IMR-90 (cell line): ENCODE results near the gene GCC1. TPM values are rescaled to one million over a fixed set of nuclear protein-coding genes. Genes with fewer than 3 reads are reported as not detected.
"Not testable (repeated sequence)": the region's sequence is repeated elsewhere in the genome, so short reads cannot be mapped to it uniquely, and the experiment has no call there.

ENCODE experiments used
- ATAC-seq: fragments of 200-7000 bp; cut with Tn5 transposase; 2 replicates; pipeline ENCODE4 v1.9.1; 2020; ENCODE audit warnings: low read depth, mild to moderate bottlenecking, moderate library complexity
- BruUV-seq: library from RNA; stranded (reverse); fragments of 400-500 nt; replicated peaks from 2 replicates; lab custom pipeline; 2021; lab: Mats Ljungman, UMichigan
- CTCF ChIA-PET: fragments of 300-600 bp; formaldehyde crosslinking; extraction: SDS; loops from one replicate; lab custom pipeline; 2021; ENCODE audit warnings: antibody characterized with exemption; lab: Yijun Ruan, JAX
- POLR2A ChIA-PET: fragments of 300-600 bp; sonication (Branson Sonifier 250); formaldehyde crosslinking; loops from one replicate; lab custom pipeline; 2022; ENCODE audit warnings: antibody characterized with exemption; ENCODE audit not compliant: unreplicated experiment; lab: Charles Lee
- DNase-seq: peaks from one replicate; pipeline ENCODE4 v3.0.0; 2013
- H2AFZ ChIP-seq: replicated peaks from 2 replicates; pipeline ENCODE3; 2013; ENCODE audit warnings: low read length, mild to moderate bottlenecking; ENCODE audit not compliant: poor library complexity
- H2AK5ac ChIP-seq: 2 replicates; pipeline ENCODE4 v1.6.1; 2013; ENCODE audit warnings: low read depth, low read length, inconsistent platforms
- H2AK9ac ChIP-seq: replicated peaks from 2 replicates; pipeline ENCODE3; 2013; ENCODE audit warnings: mild to moderate bottlenecking, low read depth, low read length, moderate library complexity; ENCODE audit not compliant: poor library complexity
- H2BK120ac ChIP-seq: 2 replicates; pipeline ENCODE4 v1.6.1; 2013; ENCODE audit warnings: low read depth, low read length, inconsistent platforms
- H2BK15ac ChIP-seq: 3 replicates; pipeline ENCODE4 v1.6.1; 2013; ENCODE audit warnings: low read depth, low read length, inconsistent platforms
- H2BK20ac ChIP-seq: 2 replicates; pipeline ENCODE4 v1.6.1; 2013; ENCODE audit warnings: low read depth, mild to moderate bottlenecking, inconsistent platforms, low read length, moderate library complexity
- H2BK5ac ChIP-seq: 2 replicates; pipeline ENCODE4 v1.6.1; 2013; ENCODE audit warnings: mild to moderate bottlenecking, low read depth, low read length, inconsistent platforms; ENCODE audit not compliant: poor library complexity, severe bottlenecking
- H3K14ac ChIP-seq: replicated peaks from 2 replicates; pipeline ENCODE4 v1.6.1; 2013; ENCODE audit warnings: low read depth, low read length, inconsistent platforms
- H3K18ac ChIP-seq: 2 replicates; pipeline ENCODE4 v1.6.1; 2013; ENCODE audit warnings: low read depth, low read length, control low read depth
- H3K23ac ChIP-seq: 2 replicates; pipeline ENCODE4 v1.6.1; 2013; ENCODE audit warnings: low read depth, low read length, inconsistent platforms
- H3K27ac ChIP-seq: 2 replicates; pipeline ENCODE4 v1.5.1; 2013; ENCODE audit warnings: mild to moderate bottlenecking, control low read depth, low read length; ENCODE audit not compliant: insufficient read depth
- H3K27me3 ChIP-seq: 2 replicates; pipeline ENCODE4 v1.6.1; 2013; ENCODE audit warnings: low read length; ENCODE audit not compliant: control insufficient read depth, insufficient read depth
- H3K36me3 ChIP-seq: 2 replicates; pipeline ENCODE4 v1.6.1; 2013; ENCODE audit warnings: low read length, mixed read lengths; ENCODE audit not compliant: control insufficient read depth, insufficient read depth
- H3K4ac ChIP-seq: 2 replicates; pipeline ENCODE4 v1.6.1; 2013; ENCODE audit warnings: low read depth, low read length, inconsistent platforms
- H3K4me1 ChIP-seq: 2 replicates; pipeline ENCODE4 v1.6.1; 2013; ENCODE audit warnings: low read length, mixed read lengths; ENCODE audit not compliant: control insufficient read depth, insufficient read depth
- H3K4me2 ChIP-seq: 2 replicates; pipeline ENCODE4 v1.6.1; 2013; ENCODE audit warnings: low read depth, mild to moderate bottlenecking, control low read depth, low read length, moderate library complexity
- H3K4me3 ChIP-seq: 2 replicates; pipeline ENCODE4 v1.5.1; 2013; ENCODE audit warnings: low read depth, mild to moderate bottlenecking, control low read depth, low read length, moderate library complexity; ENCODE audit not compliant: insufficient read depth
- H3K56ac ChIP-seq: 2 replicates; pipeline ENCODE4 v1.6.1; 2013; ENCODE audit warnings: low read length, inconsistent platforms; ENCODE audit not compliant: insufficient read depth; ENCODE audit errors: extremely low read depth
- H3K79me1 ChIP-seq, 2 experiments: 2 replicates each; pipeline ENCODE4 v1.6.1; 2013; ENCODE audit warnings: low read length in 2 of 2, inconsistent platforms in 1 of 2, low read depth in 1 of 2
- H3K9ac ChIP-seq: 2 replicates; pipeline ENCODE4 v1.6.1; 2013; ENCODE audit warnings: low read depth, low read length, control low read depth
- H3K9me1 ChIP-seq: 2 replicates; pipeline ENCODE4 v1.6.1; 2013; ENCODE audit warnings: low read length, inconsistent platforms; ENCODE audit not compliant: insufficient read depth
- H3K9me3 ChIP-seq: 2 replicates; pipeline ENCODE4 v1.6.1; 2013; ENCODE audit warnings: low read length; ENCODE audit not compliant: control insufficient read depth, insufficient read depth
- H4K20me1 ChIP-seq: 2 replicates; pipeline ENCODE4 v1.6.1; 2013; ENCODE audit warnings: low read length, inconsistent platforms; ENCODE audit not compliant: insufficient read depth
- H4K5ac ChIP-seq: 2 replicates; pipeline ENCODE4 v1.6.1; 2013; ENCODE audit warnings: mild to moderate bottlenecking, low read depth, low read length, control low read depth
- H4K8ac ChIP-seq, 2 experiments: 2 replicates each; pipeline ENCODE4 v1.6.1; 2013; ENCODE audit warnings: low read depth in 2 of 2, low read length in 2 of 2, control low read depth in 1 of 2, inconsistent platforms in 1 of 2
- H4K91ac ChIP-seq: 2 replicates; pipeline ENCODE4 v1.6.1; 2013; ENCODE audit warnings: low read depth, low read length, inconsistent platforms; ENCODE audit not compliant: insufficient read depth
- WGBS, 2 experiments: methylation state at CpG; one replicate each; pipeline versions ENCODE4 v1.1.5 to v1.1.7; 2013; ENCODE audit warnings: missing lambda C conversion rate in 2 of 2; ENCODE audit not compliant: insufficient read length in 1 of 2; ENCODE audit errors: extremely low coverage in 2 of 2; 5-methylcytosine and 5-hydroxymethylcytosine counted together
- dilution Hi-C: fragments of 300-500 bp; cut with HindIII; formaldehyde crosslinking; loops from one replicate; pipeline ENCODE4 v1.14.3; 2018; ENCODE audit warnings: low sequenced_read_pairs; ENCODE audit not compliant: unreplicated experiment
- in situ Hi-C: fragments of 300-500 bp; cut with MboI; formaldehyde crosslinking; loops from 3 replicates; pipeline ENCODE4 v1.14.3; 2019; ENCODE audit warnings: low sequenced_read_pairs, inconsistent platforms, mixed read lengths
- intact Hi-C: fragments of 100-400 bp; cut with micrococcal nuclease; formaldehyde crosslinking; loops from 2 replicates; pipeline ENCODE4 v1.10.0; 2022
- polyA plus RNA-seq, 3 experiments: library from polyadenylated mRNA; depleted of rRNA; stranded (reverse); fragments of >200 nt; gene quantifications; 2 replicates each; pipeline ENCODE4 v1.2.3, GENCODE V29; 2012; ENCODE audit warnings: low replicate concordance in 1 of 3
- total RNA-seq: library from RNA; depleted of rRNA; stranded (reverse); fragments of >200 nt; gene quantifications from 2 replicates; pipeline ENCODE4 v1.2.3, GENCODE V29; 2012

GCC1 gene
- total and polyA plus RNA-seq, 2 of the 4 experiments (the other 2 are of a cell fraction): 6.1 to 22.9 TPM

DNA sequence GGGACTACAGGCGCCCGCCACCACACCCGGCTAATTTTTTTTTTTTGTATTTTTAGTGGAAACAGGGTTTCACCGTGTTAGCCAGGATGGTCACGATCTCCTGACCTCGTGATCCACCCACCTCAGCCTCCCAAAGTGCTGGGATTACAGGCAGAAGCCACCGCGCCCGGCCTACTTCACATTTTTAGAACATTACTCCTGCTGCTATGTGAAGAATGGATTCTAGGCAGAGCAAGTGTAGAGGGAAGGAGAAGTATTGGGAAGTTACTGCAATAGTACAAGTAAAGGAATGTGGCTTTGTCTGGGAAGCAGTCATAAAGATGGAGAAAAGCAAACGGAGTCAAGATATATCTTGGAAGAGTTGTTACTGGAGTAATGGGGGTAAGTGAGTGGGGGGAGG lies 44.9 kb downstream of the GCC1 start:
- H3K18ac ChIP-seq, H2BK5ac ChIP-seq: not testable (repeated sequence)
- 73% methylated on average over 1 of the region's 10 CpGs; no CpG with 5 or more reads in 1 of the 2 experiments for WGBS, 2 experiments

More for the DNA sequence above, 44.9 kb downstream of the GCC1 start:
- CTCF ChIA-PET, H3K4me2 ChIP-seq, H3K56ac ChIP-seq, H2BK120ac ChIP-seq, H4K5ac ChIP-seq, H2BK20ac ChIP-seq, intact Hi-C loops, DNase-seq, H3K23ac ChIP-seq, H3K36me3 ChIP-seq, H4K20me1 ChIP-seq, H3K14ac ChIP-seq, H3K4ac ChIP-seq, H3K4me3 ChIP-seq, H3K79me1 ChIP-seq, POLR2A ChIA-PET, H2BK15ac ChIP-seq, in situ Hi-C loops, H3K9me1 ChIP-seq, H3K9ac ChIP-seq, H2AK5ac ChIP-seq, H3K9me3 ChIP-seq, H2AFZ ChIP-seq, dilution Hi-C loops, H4K91ac ChIP-seq, BruUV-seq, H3K4me1 ChIP-seq, H4K8ac ChIP-seq, H2AK9ac ChIP-seq, H3K27ac ChIP-seq, ATAC-seq: not testable (repeated sequence)
- H3K27me3 ChIP-seq: peaks cover 19% of the 10 kb centered on the region
